ENCODE measurements around the gene RHBDL3. TPM values are rescaled to one million over a fixed set of nuclear protein-coding genes. Genes with fewer than 3 reads are reported as not detected.

Gene RHBDL3
- total and polyA plus RNA-seq, 10 of the 15 experiments (the other 5 are each of a cell fraction or from before 2014, with no cell fraction given), result 0.04 to 0.24 (median 0.04) TPM; not detected in 5

DNA sequence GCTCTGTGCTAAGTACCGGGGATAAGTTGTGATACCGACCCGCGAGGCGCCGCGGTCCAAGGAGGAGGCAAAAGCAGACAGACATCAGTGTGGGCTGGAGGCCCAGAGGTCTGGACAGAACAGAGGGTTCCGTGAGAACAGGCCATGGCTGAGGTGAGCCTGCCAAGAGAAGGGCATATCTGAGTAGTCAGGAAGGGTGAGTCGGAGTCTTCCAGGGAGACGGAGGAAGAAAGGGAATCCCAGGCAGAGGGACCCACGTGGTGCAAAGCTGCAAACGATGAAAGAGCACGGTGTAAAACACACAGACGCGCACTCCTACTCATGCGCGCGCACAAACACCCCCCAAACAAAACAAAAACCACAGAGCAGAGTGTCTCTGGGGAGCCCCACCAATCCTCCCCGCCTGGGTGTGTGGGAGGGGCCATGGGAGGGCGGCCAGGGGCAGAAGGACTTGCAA lies 18.1 kb downstream of the RHBDL3 start:
- H3K4me3 ChIP-seq, result no peak overlapping the region
- no peaks in the 10 kb centered on the region for H3K36me3 ChIP-seq (ENCODE audit: control insufficient read depth in 2 of 2, insufficient read depth in 2 of 2, low read length in 1 of 2)
- no peak overlapping the region for H2AFZ ChIP-seq (ENCODE audit: control insufficient read depth, low read depth, low read length)
- H3K9ac ChIP-seq (ENCODE audit: control insufficient read depth, insufficient read depth, low read length), result no peak overlapping the region
- H3K27me3 ChIP-seq (replicated peaks in 1 of 2; ENCODE audit: control insufficient read depth in 2 of 2, insufficient read depth in 2 of 2, low read length in 1 of 2), result peaks cover 2 to 5% of the 10 kb centered on the region in 2 experiments; a peak in 1 of 4 replicates
- ATAC-seq, result peak; percentile 50
- H4K20me1 ChIP-seq (ENCODE audit: control insufficient read depth, insufficient read depth), result no peaks in the 10 kb centered on the region
- BruUV-seq (replicated peaks), result no TSS peak
- ChIA-PET CTCF (no interaction called here), SMC1A (ENCODE audit: uncharacterized antibody, unreplicated experiment) (no interaction called here), RAD21 (ENCODE audit: unreplicated experiment) (no interaction called here), POLR2A (no interaction called here)
- no peak for DNase-seq (ENCODE audit: low read depth, low spot score)
- no peak overlapping the region for H3K4me2 ChIP-seq (ENCODE audit: control insufficient read depth, insufficient read depth)
- no peaks in the 10 kb centered on the region for H3K79me2 ChIP-seq (ENCODE audit: control insufficient read depth, insufficient read depth, low read length)
- in situ Hi-C loops (cut with MboI) (no loop called here), intact Hi-C loops (cut with micrococcal nuclease; ENCODE audit: unreplicated experiment) (no loop called here)
- no peaks in the 10 kb centered on the region; the same call in 1 of the 2 replicates for H3K4me1 ChIP-seq (ENCODE audit: control insufficient read depth, insufficient read depth, low read length)
- no peak overlapping the region for H3K27ac ChIP-seq (ENCODE audit: control insufficient read depth, insufficient read depth)
- WGBS (ENCODE audit: insufficient coverage, insufficient replicate concordance, low lambda C conversion rate, missing lambda C conversion rate), result 39% methylated on average over 19 of the region's 20 CpGs
- no peak for FAIRE-seq
- TF ChIP-seq RUNX3 (IDR thresholded peaks at IDR 0.05; ENCODE audit: low read length) (peak; percentile 13; the same call in 1 of the 2 replicates), ZBED1 (IDR thresholded peaks at IDR 0.05; ENCODE audit: borderline replicate concordance) (no peak)
- no peaks in the 10 kb centered on the region for H3K9me3 ChIP-seq (replicated peaks; ENCODE audit: control insufficient read depth, insufficient read depth, low read length)

DNA sequence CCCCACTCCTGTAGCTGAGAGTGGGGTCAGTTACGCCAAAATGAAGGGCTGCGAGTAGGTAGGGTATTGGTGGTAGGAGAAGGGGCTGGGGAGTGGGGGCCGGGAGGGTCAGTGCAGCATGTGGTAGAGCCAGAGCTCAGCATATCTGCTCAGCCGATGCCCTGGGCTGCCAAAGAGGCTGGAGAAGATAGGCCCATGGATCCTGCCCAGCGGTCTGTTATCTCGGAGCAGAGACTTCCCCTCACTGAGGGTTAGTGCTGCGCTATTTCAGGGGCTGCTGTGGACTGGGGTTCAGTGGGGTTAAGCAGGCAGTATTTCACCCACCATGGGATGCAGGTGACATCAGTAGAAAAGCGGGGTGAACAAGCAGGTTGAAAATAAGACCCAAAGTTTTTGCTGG lies 19.7 kb downstream of the RHBDL3 start:
- SMC1A ChIA-PET (ENCODE audit: uncharacterized antibody, unreplicated experiment), result no interaction called here
- TF ChIP-seq ZNF687 (IDR thresholded peaks at IDR 0.05), result no peak
- no peak for TF ChIP-seq PAX5 (IDR thresholded peaks at IDR 0.05; ENCODE audit: borderline replicate concordance, low read depth, low read length)
- no peak for TF ChIP-seq SUZ12 (IDR thresholded peaks at IDR 0.05; ENCODE audit: unreplicated experiment)
- TF ChIP-seq RELA (IDR thresholded peaks at IDR 0.05; ENCODE audit: borderline replicate concordance, partially characterized antibody), result no peak
- no peak for TF ChIP-seq SPI1 (IDR thresholded peaks at IDR 0.05; ENCODE audit: borderline replicate concordance, insufficient read depth, low read depth, low read length)
- no peak for TF ChIP-seq STAT3 (IDR thresholded peaks at IDR 0.05; ENCODE audit: low read depth, low read length)
- POLR2A ChIA-PET, result no interaction called here
- Histone ChIP-seq H3K4me1 (ENCODE audit: control insufficient read depth, insufficient read depth, low read length) (no peaks in the 10 kb centered on the region; the same call in 1 of the 2 replicates), H3K79me2 (ENCODE audit: control insufficient read depth, insufficient read depth, low read length) (no peaks in the 10 kb centered on the region), H3K4me3 (no peak overlapping the region), H3K27me3 (replicated peaks in 1 of 2; ENCODE audit: control insufficient read depth in 2 of 2, insufficient read depth in 2 of 2, low read length in 1 of 2) (peaks cover 2% of the 10 kb centered on the region in 2 experiments; a peak in 1 of 4 replicates), H3K36me3 (ENCODE audit: control insufficient read depth in 2 of 2, insufficient read depth in 2 of 2, low read length in 1 of 2) (no peaks in the 10 kb centered on the region), H3K9me3 (replicated peaks; ENCODE audit: control insufficient read depth, insufficient read depth, low read length) (no peaks in the 10 kb centered on the region), H4K20me1 (ENCODE audit: control insufficient read depth, insufficient read depth) (no peaks in the 10 kb centered on the region), H3K27ac (ENCODE audit: control insufficient read depth, insufficient read depth) (no peak overlapping the region), H2AFZ (ENCODE audit: control insufficient read depth, low read depth, low read length) (no peak overlapping the region), H3K4me2 (ENCODE audit: control insufficient read depth, insufficient read depth) (no peak overlapping the region), H3K9ac (ENCODE audit: control insufficient read depth, insufficient read depth, low read length) (no peak overlapping the region)
- FAIRE-seq, result no peak
- CTCF ChIA-PET, result no interaction called here
- intact Hi-C loops (cut with micrococcal nuclease; ENCODE audit: unreplicated experiment) (no loop called here), in situ Hi-C loops (cut with MboI) (no loop called here)
- RAD21 ChIA-PET (ENCODE audit: unreplicated experiment), result no interaction called here
- ATAC-seq, result no peak
- no peak for DNase-seq (ENCODE audit: low read depth, low spot score)
- 52% methylated on average over 8 of the region's 8 CpGs for WGBS (ENCODE audit: insufficient coverage, insufficient replicate concordance, low lambda C conversion rate, missing lambda C conversion rate)
- no TSS peak for BruUV-seq (replicated peaks)
